IPS DF 19.7 (cell line): ENCODE results near the gene EGFL8.
"Not testable (repeated sequence)": the region's sequence is repeated elsewhere in the genome, so short reads cannot be mapped to it uniquely, and the experiment has no call there.

Experiments used
- DNase-seq: peaks from one replicate; pipeline ENCODE4 v3.0.0-alpha.2; 2013; ENCODE audit warnings: low read depth, low spot score

The EGFL8 gene

GRCh38 chr6:32195902-32196681 is 31.7 kb downstream of the EGFL8 start:
- DNase-seq, result no peak

DNA sequence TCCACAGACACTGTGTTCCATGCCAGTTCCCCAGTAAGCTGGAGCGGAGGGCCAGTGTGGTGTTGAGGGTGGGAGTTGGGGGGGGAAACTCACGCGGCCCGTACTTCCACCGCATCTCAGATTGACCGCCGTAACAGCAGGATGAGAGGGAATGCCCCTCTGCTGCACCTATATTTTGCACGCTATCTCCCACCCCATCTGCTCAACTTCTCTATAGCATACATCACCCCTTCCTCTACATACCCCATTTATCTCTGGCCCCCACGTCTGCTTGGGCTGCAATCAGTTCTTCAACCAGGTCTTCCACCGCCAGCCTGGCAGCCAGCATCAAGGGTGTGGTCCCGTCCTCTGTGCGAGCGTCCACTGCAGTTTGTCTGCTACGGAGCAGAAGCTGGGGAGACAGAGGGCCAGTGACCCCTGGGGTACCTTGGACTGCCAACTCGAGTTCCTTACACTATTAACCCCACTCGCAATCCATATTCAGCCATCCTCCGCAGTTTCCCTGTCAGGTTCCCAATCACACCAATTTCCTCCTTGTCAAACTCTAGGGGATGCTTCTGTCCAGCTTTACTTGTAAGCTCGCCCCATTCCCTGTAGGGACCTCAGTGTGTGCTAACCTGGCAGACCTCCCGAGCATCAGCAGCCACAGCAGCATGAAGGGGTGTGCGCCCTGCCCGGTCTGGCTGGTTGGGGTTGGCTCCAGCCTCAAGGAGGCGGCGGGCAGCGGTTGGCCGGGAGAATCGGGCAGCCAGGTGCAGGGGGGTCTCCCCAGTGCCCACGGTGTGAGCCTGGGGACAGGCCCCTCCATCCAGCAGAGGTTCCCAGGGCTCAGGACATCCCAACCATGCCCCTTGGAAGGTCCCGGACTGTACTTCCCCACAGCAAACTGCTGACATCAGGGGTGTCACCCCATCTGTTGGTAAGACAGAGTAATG is 32.6 kb downstream of the EGFL8 start:
- DNase-seq, result no peak

DNA sequence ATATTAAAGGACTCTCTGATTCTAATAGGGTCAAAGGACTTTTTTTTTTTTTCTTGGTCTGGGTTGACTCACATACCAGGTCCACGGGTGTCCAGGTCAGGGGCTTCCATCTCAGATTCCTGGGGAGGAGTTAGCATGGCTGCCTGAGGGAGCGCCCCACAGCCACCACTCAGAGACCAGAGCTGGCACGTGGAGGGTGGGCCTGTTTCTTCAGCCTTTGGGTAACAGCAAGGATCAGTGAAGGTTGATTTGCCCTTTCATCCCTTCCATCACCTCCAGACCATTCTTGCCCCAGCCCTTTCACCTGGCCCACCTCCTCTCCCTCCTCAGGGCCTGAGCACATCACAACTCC is 33.9 kb downstream of the EGFL8 start:
- DNase-seq, result no peak

- no peak for DNase-seq
These were observed 34.5 kb downstream of the EGFL8 start for GRCh38 chr6:32198866-32199265.

GRCh38 chr6:32200711-32201475 is 36.5 kb downstream of the EGFL8 start:
- DNase-seq, result no peak

GRCh38 chr6:32202186-32202585 is 37.8 kb downstream of the EGFL8 start:
- no peak for DNase-seq

GRCh38 chr6:32203426-32204267 is 39.3 kb downstream of the EGFL8 start:
- DNase-seq, result no peak

GRCh38 chr6:32204268-32204715 is 39.9 kb downstream of the EGFL8 start:
- no peak for DNase-seq

DNA sequence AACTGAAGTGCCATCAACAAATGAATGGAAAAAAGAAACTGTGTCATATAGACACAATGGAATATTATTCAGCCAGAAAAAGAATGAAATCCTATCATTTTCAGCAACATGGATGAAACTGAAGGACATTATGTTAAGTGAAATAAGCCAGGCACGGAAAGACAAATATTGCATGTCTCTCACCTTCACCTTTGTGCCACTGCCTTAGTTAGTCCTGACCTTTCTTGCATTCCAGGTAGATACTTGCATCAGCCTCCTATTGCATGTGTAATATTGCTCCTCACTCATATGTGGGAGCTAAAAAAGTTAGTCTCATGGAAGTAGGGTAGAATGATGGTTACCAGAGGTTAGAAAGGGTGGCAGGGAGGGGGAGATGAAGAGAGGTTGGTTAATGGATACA is 44.6 kb downstream of the EGFL8 start:
- no peak for DNase-seq

DNA sequence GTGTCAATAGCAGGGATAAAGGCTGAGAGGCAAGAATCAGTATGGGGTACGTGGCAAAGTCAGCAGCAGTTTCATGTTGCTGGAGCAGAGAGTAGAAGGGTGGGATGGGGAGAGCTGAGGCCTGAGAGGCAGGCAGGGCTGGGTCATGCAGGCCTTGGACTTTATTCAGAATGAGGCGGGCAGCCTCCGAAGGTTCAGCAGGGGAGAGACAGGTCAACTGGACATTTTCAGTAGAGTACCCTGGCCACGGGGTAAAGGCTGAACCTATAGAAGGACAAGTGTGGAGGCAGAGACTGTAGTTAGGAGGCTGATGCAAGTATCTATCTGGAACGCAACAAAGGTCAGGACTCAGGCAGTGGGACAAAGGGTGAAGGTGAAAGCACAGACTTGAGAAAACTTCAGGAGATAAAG is 45.8 kb downstream of the EGFL8 start:
- DNase-seq, result no peak

DNA sequence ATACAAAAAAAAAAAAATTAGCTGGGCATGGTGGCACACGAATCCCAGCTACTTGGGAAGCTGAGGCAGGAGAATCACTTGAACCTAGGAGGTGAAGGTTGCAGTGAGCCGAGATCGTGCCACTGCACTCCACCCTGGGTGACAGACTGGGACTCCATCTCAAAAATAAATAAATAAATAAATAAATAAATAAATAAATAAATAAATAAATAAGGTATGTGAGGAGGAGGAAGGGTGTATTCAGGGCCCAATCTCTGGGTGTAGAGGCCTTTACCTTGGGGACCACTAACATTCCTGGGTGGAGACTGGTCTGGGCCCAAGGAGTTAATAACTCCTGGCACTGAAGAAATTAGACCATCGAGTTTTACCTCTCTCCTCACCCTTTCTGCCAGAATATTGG is 47.0 kb downstream of the EGFL8 start:
- DNase-seq, result not testable (repeated sequence)

- no peak for DNase-seq
These were observed 47.8 kb downstream of the EGFL8 start for GRCh38 chr6:32212076-32212760.

DNA sequence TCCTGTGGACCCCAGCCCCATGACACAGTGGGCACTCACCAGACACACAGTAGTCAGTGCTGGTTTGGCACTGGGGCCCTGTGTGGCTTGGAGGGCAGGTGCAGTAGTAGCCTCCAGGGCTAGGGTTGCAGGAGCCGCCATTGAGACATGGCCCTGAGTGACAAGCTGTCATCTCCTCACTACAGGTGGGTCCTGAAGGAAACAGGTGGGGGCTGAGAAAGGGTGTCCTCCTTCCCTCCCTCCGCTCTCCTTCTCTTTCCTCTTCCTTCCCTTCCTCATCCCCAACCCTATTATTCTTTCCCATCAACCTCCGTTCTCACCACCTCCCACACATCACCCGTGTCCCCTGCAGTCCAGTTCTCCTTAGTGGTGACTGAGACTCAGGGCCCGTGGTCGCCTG is 49.3 kb downstream of the EGFL8 start:
- DNase-seq, result no peak

- DNase-seq, result no peak
These were observed 49.7 kb downstream of the EGFL8 start for GRCh38 chr6:32214126-32214525.

DNA sequence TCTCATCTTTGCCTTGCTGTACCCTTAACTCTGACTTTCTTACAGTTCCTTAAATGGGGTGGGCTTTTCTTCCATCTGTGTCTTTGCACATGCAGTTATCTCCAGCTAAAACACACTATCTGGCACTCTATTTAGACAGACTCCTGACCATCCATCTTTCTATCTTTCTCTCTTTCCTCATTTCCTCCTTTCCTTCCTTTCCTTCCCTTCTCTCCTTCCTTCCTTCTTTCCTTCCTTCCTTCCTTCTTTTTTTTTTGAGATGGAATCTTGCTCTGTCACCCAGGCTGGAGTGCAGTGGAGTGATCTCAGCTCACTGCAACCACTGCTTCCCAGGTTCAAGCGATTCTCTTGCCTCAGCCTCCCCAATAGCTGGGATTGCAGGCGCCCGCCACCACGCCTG is 51.2 kb downstream of the EGFL8 start:
- no peak for DNase-seq

DNA sequence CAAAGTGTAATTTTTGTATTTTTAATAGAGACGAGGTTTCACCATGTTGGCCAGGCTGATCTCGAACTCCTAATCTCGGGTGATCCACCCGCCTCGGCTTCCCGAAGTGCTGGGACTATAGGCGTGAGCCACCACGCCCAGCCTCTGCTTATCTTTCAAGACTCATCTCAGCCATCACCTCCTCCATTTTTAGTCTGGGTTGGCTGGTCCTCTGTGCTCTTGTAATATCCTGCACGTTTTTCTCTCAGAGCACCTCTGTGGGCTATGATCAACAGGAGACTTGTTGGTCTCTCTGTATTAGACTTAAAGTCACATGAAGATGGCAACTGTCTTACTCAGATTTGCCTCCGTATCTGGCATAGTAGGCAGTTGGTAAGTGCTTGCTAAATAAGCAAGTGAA is 51.9 kb downstream of the EGFL8 start:
- no peak for DNase-seq

GRCh38 chr6:32216998-32217397 is 52.6 kb downstream of the EGFL8 start:
- DNase-seq, result no peak
